HG03571 (cell line): ENCODE measurements around the gene PHEX.
"Not testable (repeated sequence)": the region's sequence is repeated elsewhere in the genome, so short reads cannot be mapped to it uniquely, and the experiment has no call there.

Experiments used
- ATAC-seq: cut with Tn5 transposase; IDR thresholded peaks from one replicate; pipeline ENCODE4 v1.9.1; 2021; ENCODE audit not compliant: unreplicated experiment

PHEX gene

DNA sequence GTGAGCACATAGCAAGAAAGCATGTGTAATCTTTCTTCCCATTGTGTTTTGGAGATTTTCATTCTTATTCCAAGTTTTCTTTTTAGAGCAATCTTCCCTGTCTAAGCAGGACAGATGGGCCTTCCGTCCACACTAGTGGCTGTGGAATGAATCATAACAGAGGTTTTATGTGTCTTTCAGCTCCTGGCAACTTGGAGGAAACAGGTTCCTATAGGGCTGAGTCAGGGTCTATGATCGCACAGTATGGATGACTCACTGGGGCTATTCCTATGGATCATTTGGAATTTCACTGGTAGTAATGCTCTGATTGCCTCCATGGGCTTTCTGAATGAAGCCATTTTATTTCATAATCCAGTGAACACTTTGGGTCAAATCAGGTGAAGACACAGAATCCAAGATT lies 188.8 kb downstream of the PHEX start:
- ATAC-seq: no peak

- ATAC-seq: no peak
These were observed 202.3 kb downstream of the PHEX start for GRCh38 chrX:22234380-22234779.

- no peak for ATAC-seq
These were observed 205.4 kb downstream of the PHEX start for GRCh38 chrX:22237479-22237878.

DNA sequence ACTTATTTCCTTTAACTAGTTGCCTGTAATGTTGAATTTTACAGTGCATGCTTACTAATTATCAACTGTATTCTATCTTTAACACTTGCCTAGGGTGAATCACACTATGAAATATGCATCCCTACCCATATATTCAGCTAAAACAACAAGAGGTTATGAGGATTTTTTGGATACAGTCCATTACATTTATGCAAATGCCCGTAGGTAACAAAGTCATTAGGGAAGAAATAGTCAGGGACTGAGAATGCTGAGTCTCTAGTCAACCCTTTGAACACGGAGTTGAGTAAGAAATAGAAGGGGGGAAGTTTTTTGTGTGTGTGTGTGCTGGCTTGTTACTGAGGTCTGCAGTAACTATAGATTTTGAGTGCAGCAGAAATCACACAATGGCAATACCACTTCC lies 214.5 kb downstream of the PHEX start:
- no peak for ATAC-seq

DNA sequence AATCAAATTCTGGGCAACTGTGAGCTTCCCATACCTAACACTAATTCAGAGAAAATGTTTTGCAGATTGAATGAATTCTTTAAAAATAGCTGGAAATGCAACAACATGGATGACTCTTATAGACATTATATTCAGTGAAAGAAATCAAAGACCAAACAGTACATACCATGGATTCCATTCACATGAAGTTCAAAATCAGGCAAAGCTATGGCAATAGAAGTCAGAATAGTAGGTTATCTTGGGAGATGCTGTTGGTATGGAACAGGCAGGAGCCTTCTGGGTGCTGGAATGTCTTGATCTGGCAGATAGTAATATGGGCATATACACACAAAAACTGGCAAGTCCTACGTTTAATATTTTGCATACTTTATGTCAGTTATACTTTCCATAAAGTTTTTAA lies 215.0 kb downstream of the PHEX start:
- no peak for ATAC-seq

- ATAC-seq: no peak
These were observed 216.3 kb downstream of the PHEX start for GRCh38 chrX:22248401-22248800.

- no peak for ATAC-seq
These were observed 217.2 kb downstream of the PHEX start for GRCh38 chrX:22249371-22249770.

GRCh38 chrX:22268706-22269105 lies 236.6 kb downstream of the PHEX start:
- no peak for ATAC-seq

DNA sequence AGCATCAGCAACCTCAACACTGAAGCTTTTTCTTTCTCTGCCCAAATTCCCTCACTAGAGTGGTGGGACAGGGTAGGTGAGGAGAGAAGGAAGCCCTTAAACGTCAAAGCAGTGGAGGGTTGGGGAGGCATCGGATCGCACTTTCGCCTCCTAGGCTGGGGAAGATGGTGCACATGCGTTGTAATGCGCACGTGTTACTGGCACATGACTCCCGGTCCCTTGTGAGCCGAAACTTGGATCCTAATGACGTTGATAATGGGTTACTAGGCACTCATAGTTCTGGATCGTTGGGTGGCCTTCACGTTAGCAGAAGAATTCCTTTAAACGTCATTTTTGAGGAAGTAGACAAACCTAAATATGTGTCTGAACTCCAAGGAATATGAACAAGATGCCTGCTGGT lies 240.5 kb downstream of the PHEX start, which contains the start of gene CBLL2:
Gene CBLL2 (plus strand): TSS at position 301 of the 400 bp plus-strand sequence. CDS start 79 bp downstream, at position 380.
- ATAC-seq: no peak

DNA sequence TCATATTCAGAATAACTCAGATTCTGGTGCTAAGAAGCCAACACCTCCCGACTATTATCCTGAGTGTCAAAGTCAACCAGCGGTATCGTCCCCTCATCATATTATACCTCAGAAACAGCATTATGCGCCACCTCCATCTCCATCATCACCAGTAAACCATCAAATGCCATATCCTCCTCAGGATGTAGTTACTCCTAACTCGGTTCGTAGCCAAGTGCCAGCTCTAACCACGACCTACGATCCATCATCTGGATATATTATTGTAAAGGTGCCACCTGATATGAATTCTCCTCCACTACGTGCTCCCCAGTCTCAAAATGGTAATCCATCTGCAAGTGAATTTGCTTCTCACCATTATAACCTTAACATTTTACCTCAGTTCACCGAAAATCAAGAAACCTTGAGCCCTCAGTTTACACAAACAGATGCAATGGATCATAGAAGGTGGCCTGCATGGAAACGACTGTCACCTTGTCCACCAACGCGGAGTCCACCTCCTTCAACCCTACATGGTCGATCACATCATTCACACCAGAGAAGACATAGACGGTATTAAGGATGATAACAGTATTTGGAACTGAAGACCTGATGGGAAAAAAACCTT lies 241.7 kb downstream of the PHEX start:
- ATAC-seq: no peak

GRCh38 chrX:22276781-22277180 lies 244.7 kb downstream of the PHEX start:
- no peak for ATAC-seq

GRCh38 chrX:22278375-22278774 lies 246.2 kb downstream of the PHEX start:
- ATAC-seq: no peak

DNA sequence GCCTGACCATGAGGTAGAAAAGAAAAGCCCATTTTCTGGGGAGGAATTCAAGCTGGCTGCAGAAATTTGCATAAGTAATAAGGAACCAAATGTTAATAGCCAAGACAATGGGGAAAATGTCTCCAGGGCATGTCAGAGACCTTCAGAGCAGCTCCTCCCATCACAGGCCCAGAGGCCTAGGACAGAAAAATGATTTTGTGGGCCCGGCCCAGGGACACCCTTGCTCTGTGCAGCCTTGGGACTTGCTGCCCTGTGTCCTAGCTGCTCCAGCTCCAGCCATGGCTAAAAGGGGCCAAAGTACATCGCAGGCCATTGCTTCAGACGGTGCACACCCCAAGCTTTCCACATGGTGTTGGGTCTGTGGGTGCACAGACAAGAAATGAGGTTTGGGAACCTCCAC lies 257.1 kb downstream of the PHEX start:
- ATAC-seq: not testable (repeated sequence)

DNA sequence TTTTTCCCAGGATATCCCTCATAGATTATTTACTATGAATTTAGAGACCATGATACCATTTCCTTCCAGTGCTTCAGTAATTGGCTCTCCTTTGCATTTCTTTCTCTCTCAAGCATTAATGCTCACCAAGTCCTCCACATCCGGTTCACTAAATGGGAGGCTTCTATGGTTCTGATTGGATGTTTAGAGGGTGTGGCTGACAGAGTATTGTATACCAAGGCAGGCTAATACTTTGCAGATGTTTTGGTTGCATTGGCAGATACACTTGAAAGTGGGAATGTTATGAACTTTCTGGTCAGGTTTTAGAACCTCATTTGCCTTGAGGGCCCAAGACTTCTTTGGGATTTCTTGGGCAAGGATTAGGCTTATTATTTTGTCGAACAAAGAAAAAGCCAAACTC lies 264.7 kb downstream of the PHEX start:
- no peak for ATAC-seq

DNA sequence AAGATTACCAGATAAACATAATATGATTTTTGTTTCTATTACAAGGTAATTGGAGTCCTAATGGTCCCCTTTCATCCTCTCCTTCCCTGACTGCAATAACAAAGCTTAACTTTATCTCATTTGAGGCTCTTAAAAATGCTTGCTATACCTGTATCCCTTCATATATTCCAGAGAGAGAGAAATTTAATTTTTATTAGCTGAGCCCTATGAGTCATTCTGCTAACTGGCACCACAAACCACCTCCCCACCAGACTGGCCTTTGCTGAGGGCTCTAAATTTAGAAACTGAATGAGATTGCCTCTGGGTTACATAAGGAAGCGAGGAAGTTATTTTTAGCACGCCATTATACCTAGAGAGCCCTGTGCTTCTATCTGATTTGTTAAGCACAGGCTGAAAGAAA lies 268.0 kb downstream of the PHEX start:
- ATAC-seq: no peak
